GM18498 (cell line): ENCODE results near the gene CRP.
"Not testable (repeated sequence)": the region's sequence is repeated elsewhere in the genome, so short reads cannot be mapped to it uniquely, and the experiment has no call there.

Experiments
- ATAC-seq: cut with Tn5 transposase; IDR thresholded peaks from one replicate; pipeline ENCODE4 v1.9.1; 2021; ENCODE audit warnings: mild to moderate bottlenecking, moderate library complexity; ENCODE audit not compliant: unreplicated experiment

CRP gene

GRCh38 chr1:159700312-159700711 is 14.1 kb downstream of the CRP start:
- ATAC-seq, result no peak

GRCh38 chr1:159699653-159700052 is 14.7 kb downstream of the CRP start:
- ATAC-seq, result no peak

- no peak for ATAC-seq
These were observed 15.1 kb downstream of the CRP start for GRCh38 chr1:159699246-159699645.

- no peak for ATAC-seq
These were observed 26.9 kb downstream of the CRP start for GRCh38 chr1:159687511-159687910.

GRCh38 chr1:159686599-159687299 is 27.6 kb downstream of the CRP start:
- no peak for ATAC-seq

GRCh38 chr1:159678939-159679338 is 35.5 kb downstream of the CRP start:
- no peak for ATAC-seq

GRCh38 chr1:159675046-159675445 is 39.3 kb downstream of the CRP start:
- no peak for ATAC-seq

- not testable (repeated sequence) for ATAC-seq
These were observed 42.0 kb downstream of the CRP start for GRCh38 chr1:159672390-159672789.

- ATAC-seq, result no peak
These were observed 45.1 kb downstream of the CRP start for GRCh38 chr1:159669338-159669737.

GRCh38 chr1:159668739-159669138 is 45.6 kb downstream of the CRP start:
- ATAC-seq, result no peak

- ATAC-seq, result no peak
These were observed 50.1 kb downstream of the CRP start for GRCh38 chr1:159664247-159664646.

GRCh38 chr1:159663552-159663951 is 50.8 kb downstream of the CRP start:
- ATAC-seq, result no peak
